Measurements from ENCODE around the gene SH3BP1.
"Not testable (repeated sequence)": the region's sequence is repeated elsewhere in the genome, so short reads cannot be mapped to it uniquely, and the experiment has no call there.

SH3BP1 gene

DNA sequence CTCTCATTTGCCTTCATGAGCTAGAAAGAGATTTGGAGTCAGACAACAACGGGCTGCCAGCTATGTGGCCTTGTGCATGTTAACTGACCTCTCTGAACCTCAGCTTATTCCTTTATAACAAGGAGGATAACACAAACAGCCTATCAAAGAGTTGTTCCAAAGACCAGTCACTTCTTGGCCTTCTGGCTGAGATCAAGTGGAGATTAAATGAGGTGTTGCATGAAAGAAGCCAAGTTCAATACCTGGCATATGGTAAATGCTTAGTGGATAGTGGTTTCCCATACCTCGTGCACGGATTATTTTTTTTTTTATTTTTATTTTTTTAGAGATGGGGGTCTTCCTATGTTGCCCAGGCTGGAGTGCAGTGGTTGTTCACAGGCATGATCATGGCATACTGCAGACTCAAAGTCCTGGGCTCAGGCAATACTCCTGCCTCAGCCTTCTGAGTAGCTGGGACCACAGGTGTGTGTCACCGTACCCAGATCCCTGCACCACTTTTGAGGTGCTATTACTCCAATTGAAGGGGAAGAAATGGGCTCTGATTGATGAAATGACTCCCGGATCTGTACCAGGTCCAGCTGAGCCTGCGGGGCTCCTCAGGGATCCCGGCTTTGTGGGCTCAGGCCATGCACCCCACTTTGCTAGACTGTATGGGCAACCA, 40.9 kb downstream of the SH3BP1 start:
- DNase-seq, result no peak

DNA sequence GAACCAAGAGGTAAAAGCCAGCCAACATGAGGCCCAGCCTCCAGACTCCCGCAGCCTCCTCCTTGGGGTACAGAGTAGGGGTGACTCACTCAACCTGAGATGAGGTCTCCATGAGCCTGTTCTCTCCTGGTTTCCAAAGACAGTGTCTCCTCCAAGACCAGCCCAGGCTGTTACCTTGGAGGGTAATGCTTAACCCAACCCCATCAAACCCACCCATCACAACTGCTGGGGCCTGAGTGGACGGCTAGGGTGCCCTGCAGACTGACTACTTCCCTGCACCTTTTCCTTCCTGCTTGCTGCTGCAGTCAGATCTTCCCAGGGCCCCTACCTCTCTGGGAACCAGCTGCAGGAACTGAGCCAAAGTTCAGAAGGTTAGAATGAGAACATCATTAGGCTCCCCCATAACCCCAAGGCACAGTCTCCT, 41.5 kb downstream of the SH3BP1 start:
- DNase-seq, result no peak

DNA sequence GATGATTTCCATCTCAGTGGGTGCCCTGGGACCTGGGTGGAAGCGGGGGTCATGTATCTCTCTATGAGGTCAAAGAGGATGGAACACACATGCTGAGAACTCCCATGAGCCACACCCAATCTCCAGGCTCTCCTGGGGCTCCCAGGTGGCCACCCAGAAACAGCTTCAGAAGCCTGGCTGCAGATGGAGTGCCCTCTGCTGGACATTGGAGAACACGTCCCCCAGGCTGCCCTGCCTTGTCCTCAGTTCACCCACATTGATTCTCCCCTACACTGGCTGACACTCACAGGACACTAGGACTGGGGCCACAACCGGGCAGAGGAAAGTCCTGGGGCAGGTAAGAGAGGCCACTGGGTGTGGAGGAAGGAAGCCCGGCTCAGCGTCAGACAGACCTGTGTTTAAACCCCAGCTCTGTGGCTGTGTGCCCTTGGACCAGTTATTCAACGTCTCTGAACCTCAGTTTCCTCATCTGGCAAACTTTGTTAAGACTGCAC, 42.1 kb downstream of the SH3BP1 start:
- peak; percentile 82 for DNase-seq

DNA sequence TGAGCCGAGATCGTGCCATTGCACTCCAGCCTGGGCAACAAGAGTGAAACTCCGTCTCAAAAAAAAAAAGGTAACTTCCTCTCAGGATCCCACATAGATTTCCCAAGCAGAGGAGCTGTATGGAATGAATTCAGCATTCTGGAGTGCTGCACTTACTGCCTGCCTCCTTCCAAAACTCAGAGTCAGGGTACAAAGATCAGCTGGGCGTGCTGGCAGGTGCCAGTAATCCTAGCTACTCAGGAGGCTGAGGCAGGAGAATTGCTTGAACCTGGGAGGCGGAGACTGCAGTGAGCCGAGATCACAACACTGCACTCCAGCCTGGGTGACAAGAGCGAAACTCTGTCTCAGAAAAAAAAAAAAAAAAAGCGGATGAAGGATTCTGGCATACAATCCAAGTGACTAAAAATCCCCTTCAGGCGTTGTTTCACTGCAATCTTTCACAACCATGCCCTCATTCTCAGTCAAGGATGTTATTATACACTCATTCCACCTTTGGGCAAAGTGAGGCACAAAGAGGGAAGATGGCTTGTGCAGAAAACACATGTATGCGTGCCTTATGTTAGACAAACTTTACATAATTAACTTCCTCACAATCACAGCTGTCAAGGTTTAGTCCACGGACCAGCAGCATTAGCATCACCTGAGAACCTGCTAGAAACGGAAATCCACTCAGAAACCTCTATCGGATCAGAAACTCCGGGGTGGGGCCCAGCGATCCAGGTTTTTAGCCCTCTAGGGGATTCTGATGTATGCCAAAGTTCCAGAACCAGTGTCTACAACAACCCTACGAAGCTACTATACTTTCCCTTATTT, 45.5 kb downstream of the SH3BP1 start:
- DNase-seq, result no peak

DNA sequence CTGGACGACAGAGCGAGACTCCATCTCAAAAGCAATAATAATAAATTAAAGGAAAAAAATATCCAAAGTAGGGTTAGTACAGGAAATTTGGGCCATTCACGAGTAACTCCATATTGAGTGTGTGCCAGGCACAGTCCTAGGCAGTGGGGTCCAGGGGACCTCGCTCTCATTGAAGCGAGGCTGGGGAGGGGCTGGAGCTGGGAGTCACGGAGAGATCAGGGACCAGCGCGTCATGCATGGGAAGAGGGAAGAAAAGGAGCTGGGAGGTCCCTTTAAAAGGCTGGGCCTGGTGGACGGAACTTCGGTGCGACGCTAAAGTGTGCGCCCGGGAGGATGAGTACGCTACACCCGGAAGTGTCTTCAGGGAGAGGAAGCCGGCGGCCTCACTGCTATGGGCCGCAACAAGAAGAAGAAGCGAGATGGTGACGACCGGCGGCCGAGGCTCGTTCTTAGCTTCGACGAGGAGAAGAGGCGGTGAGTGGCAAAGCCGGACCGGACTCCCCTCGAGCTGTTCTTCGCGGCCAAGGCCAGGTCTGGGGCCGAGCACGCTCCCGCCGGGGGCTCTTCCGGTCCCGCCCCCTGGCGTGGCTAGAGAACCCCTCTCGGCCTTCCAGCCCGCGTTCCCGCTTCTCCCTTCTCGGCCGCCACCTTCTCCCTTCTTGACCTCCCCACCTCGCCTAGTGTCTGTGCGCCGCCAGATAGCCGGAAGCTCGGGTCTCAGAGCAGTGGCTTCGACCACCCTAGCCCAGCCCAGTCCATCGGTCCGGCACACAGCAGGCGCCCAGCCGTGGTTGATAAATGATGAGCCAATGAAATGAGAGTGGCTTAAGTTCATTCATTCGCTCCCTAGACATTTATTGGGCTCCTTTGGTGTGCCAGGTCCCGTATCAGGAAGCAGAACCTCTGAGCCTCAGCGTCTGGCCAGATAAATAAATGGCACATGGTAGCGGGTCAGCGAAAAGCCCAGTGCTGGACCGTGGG, 46.8 kb downstream of the SH3BP1 start, which contains the start of gene NOL12:
Gene NOL12 (plus strand): TSS at position 342 of the 981 bp plus-strand sequence. CDS start 50 bp downstream, at position 392.
- DNase-seq, result peak; percentile 80

DNA sequence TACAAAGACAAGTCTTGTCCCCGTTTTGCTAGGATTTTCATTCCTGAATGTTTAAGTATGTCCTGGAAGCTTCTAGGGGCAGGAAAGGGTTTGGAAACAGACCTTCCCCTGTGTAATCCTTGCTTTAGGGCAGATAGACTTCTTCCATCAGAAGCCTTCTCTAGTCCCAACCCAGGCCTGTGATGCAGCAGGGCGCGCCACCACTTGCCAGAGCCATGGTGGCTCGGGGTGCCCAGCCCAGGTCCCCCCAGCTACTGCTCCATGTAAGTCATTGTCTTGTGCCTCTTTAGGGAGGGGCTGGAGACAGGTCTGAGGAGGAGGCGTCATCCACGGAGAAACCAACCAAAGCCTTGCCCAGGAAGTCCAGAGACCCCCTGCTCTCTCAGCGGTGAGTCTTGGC, 50.9 kb downstream of the SH3BP1 start:
- DNase-seq, result no peak

DNA sequence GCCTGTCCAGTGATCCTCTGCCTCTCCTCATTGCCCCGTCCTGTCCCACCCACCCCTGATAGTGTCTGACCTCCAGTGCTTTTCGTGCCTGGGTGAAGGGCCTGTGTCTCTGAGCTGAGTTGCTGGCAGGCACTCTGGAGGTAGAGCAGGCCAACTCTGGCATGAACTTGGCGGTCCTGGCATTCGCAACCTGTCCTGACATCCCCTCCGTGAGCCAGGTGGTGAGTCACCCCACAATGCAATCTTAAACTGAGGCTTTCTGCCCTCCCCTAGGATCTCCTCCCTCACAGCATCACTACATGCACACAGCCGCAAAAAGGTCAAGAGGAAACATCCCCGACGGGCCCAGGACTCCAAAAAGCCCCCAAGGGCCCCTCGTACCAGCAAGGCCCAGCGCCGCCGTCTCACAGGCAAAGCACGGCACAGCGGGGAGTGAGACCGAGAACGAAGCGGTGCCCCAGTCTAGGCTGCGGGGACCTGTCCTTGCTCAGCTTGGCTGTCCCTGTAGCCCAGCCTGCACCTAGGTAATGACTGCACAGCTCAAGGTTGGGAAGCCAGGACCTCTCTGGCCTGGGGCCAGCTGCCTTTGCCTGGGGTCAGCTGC, 51.5 kb downstream of the SH3BP1 start:
- no peak for DNase-seq

DNA sequence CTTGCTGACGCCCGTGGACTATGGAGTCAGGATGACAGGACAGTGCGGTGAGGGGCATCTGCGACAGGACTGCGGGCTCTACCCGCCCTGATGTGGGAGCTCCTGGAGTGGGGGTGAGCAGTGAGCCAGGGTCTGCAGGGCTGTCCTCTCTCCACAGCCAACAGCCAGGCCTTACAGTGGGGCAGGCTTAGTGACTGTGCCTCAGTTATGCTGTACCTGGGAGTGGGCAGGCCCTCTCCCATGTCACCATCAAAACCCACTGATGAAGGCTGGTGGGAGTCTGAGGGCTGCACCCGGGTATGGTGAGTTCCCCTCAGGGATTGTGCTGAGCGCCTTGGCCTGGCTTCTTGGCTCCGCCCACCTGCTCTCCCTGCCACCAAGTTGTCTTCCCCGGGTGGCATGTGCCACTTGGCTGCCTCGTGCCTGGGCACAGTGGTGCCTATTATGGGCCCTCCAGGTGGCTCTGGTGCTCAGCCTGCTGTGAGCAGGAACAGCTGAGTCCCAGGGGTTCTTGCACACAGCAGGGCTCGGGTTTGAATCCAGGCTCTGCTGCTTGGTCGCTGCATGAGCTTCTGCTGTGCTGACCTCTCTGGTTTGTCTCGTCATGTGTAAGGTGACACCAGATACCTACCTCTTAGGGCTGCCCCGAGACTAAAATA, 53.3 kb downstream of the SH3BP1 start:
- DNase-seq, result no peak

DNA sequence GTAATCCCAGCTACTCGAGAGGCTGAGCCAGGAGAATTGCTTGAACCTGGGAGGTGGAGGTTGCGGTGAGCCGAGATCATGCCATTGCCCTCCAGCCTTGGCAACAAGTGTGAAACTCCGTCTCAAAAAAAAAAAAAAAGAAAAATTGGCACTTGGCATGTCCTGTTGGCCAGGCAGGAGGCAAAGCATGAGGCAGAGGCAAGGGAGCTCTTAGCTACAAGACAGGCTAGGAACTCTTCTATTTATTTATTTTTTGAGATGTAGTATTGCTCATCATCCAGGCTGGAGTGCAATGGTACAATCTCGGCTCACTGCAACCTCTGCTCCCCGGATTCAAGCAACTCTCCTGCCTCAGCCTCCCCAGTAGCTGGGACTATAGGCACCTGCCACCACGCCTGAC, 54.7 kb downstream of the SH3BP1 start:
- DNase-seq, result not testable (repeated sequence)

DNA sequence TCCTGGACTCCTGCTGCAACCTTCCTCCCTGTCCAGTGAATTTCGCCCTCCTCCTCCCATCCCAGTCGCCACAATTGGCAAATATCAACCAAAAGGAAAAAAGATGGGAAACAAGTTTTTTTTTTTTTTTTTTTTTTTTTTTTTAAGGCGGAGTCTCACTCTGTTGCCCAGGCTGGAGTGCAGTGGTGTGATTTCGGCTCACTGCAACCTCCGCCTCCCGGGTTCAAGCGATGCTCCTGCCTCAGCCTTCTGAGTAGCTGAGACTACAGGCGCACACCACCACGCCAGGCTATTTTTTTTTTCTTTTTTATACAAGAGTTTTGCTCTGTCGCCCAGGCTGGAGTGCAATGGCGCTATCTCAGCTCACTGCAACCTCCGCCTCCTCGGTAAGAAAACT, 56.8 kb downstream of the SH3BP1 start:
- not testable (repeated sequence) for DNase-seq

DNA sequence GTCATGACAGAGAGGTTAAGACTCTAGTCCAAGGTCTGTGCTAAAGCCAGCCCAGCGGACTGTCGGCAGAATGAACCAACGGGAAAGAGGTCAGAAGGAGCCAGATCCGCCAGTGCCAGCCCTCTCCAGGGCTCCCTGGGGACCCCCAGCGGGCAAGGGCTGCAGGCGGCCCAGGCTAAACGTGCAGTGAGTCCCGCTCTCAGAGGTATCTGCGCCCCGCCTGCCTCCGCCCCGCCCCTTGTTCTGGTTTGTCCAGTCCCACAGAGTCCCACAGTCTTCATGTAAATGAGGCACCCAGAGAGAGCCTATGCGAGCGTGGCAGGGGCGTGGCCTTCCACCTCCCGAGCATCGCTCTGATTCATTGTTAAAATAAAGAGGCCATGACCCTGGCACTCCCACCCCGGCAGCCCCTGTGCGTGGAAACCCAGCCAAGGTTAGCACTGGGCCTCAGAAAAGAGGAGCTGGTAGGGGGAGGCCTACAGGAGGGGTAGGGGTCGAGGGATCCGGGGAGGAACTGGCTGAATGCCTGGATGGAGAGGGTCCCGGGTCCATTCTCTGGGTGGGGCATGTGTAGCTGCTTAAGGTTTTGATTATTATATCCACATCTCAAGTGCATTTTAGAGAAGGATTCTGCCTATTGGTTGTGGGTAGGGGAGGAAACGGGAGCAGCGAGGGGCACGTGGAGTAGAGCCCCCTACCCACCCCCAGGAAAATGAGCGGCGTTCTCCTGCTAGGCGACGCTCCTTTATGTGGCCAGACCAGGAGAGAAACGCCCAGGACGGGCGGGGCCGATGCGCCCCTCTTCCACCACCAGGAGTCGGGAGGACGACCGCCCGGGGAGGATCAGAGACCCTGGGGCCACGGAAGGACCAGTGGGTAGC, 57.4 kb downstream of the SH3BP1 start, which contains the start of gene TRIOBP:
Gene TRIOBP (plus strand): TSS at position 392 of the 881 bp plus-strand sequence. CDS start 4,318 bp downstream, outside the sequence.
- peak; percentile 91 for DNase-seq

DNA sequence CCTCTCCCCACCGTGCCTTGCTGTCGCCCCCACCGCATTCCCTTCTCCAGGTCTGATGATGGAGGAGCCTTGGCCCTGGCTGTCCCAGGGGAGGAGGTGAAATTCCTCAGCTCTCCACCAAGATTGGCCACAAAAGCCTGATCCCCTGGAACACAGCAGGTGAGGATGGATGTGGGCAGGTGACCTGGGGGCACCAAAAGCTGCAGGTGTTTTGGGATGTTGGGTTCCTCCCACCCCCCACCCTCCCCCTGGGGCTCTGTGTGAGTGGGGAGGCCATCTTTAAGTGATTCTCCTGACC, 58.0 kb downstream of the SH3BP1 start:
- DNase-seq, result no peak

DNA sequence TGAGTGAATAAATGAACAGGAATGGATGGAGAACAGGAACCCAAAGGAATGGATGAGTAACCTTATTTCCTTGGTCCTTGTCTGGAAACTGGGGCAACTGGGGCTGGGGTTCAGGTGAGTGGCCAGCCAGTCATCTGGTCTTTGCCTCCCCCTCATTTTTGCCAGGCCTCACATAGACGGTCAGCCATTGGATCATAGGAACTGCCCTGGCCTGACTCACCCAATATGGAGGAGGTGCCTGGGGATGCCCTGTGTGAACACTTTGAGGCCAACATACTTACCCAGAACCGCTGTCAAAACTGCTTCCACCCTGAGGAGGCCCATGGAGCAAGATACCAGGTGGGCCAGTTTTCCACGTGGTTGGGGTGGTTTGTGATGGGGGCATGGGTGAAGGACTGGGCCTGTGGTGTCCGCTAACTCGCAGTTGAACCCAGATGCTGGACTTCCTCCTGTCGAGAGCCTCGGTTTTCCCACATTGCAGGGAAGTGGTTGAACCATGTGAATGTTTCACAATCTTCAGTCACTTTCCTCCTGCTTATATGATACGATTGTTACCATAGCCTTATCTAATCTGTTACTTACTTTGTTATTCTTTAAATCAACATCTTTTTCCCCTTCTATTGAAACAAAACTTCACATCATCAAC, 61.8 kb downstream of the SH3BP1 start:
- DNase-seq, result no peak

DNA sequence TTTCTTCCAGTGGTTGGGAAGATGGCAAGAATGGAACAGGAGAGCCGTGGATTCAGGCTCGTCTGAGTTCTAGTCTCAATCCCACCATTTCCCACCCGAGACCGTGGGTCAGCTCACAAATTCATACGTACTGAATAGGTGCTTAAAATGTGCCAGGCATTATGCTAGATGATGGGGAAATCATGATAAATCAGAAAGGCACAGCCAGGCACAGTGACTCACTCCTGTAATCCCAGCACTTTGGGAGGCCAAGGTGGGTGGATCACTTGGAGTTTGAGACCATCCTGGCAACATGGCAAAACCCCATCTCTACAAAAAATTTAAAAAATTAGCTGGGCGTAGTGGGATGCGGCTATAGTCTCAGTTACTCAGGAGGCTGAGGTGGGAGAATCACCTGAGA, 64.4 kb downstream of the SH3BP1 start:
- no peak for DNase-seq

DNA sequence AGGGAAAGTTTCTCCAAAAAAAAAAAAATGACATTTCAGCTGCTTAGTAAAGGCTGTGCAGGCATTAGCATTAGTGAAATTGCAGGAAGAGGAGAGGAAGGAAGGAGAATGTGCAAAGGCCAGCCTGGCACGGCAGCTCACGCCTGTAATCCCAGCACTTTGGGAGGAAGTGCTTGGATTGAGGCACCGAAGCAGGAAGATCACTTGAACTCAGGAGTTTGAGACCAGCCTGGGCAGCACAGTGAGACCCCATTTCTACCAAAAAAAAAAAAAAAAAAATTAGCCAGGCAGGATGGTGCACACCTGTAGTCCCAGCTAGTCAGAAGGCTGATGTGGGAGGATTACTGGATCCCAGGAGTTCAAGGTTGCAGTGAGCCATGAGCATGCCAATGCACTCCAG, 65.2 kb downstream of the SH3BP1 start:
- no peak for DNase-seq

DNA sequence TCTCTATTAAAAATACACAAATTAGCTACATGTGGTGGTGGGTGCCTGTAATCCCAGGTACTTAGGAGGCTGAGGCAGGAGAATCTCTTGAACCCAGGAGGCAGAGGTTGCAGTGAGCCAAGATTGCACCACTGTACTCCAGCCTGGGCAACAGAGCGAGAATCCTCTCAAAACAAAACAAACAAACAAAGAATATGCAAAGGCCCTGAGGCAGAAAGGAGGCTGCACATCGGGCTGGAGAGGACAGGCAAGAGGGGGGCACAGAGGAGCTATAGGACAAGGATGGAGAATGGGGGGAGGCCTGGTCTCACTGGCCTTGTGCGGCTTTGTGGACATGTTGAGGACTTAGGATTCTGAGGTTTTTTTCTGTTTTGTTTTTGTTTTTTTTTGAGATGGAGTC, 65.7 kb downstream of the SH3BP1 start:
- DNase-seq, result no peak

Measured in CD4-positive, alpha-beta T cell treated with Interleukin-17A for 4 hours (primary cell).